Measurements from ENCODE around the gene CPED1.

CPED1 gene

DNA sequence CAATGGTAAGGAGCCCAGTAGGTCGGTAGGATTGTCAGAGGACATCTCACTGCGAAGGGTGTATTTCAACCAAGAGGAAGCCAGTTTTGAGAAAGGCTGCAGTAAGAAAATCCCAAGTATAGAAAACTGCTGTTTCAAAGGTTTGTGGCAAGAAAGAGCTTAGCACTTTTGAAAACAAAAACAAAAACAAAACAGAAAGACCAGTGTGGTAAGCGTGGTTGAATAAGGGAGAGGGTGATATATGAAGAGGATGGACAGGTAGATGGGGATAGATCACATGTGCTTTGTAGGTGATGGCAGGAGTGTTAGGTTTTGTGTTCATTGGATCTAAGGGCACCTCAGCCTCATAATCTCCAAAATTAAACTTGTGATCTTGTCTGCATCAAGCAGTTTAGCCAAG is 198.7 kb downstream of the CPED1 start:
- no peaks in the 10 kb centered on the region for H3K36me3 ChIP-seq (replicated peaks)
- DNase-seq = no peak
- no peak overlapping the region for H3K27ac ChIP-seq
- H3K27me3 ChIP-seq (replicated peaks) = no peaks in the 10 kb centered on the region
- TF ChIP-seq, protein P1, sequence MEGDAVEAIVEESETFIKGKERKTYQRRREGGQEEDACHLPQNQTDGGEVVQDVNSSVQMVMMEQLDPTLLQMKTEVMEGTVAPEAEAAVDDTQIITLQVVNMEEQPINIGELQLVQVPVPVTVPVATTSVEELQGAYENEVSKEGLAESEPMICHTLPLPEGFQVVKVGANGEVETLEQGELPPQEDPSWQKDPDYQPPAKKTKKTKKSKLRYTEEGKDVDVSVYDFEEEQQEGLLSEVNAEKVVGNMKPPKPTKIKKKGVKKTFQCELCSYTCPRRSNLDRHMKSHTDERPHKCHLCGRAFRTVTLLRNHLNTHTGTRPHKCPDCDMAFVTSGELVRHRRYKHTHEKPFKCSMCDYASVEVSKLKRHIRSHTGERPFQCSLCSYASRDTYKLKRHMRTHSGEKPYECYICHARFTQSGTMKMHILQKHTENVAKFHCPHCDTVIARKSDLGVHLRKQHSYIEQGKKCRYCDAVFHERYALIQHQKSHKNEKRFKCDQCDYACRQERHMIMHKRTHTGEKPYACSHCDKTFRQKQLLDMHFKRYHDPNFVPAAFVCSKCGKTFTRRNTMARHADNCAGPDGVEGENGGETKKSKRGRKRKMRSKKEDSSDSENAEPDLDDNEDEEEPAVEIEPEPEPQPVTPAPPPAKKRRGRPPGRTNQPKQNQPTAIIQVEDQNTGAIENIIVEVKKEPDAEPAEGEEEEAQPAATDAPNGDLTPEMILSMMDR (IDR thresholded peaks at IDR 0.05; ENCODE audit: low read depth, low read length, missing control alignments) = no peak
- in situ Hi-C loops (cut with HindIII; ENCODE audit: low pct_ligation_motif_present, low sequenced_read_pairs) = no loop called here
- H3K4me3 ChIP-seq (ENCODE audit: low read depth, low read length) = no peak overlapping the region

DNA sequence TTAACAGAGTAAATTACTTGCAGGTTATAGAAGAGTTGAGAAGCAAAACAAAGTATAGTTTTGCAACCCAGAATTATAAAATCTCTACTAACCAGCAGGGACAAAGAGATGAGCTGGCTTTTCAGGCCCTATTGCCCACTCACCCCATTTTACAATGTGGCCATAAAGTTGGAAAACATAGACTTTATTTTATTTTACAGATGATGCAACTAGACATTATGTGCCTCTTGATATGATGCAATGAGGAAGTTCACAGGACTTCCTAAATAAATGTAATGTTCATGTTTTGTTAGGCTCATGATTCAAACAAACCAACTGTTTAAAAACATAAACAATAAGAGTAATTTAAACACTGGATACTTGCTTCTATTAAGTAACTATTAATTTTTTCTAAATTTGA is 199.2 kb downstream of the CPED1 start:
- H3K27ac ChIP-seq = no peak overlapping the region
- no peaks in the 10 kb centered on the region for H3K36me3 ChIP-seq (replicated peaks)
- H3K27me3 ChIP-seq (replicated peaks) = no peaks in the 10 kb centered on the region
- no peak overlapping the region for H3K4me3 ChIP-seq (ENCODE audit: low read depth, low read length)
- in situ Hi-C loops (cut with HindIII; ENCODE audit: low pct_ligation_motif_present, low sequenced_read_pairs) = no loop called here
- DNase-seq = no peak
- TF ChIP-seq, protein P1 (IDR thresholded peaks at IDR 0.05; ENCODE audit: low read depth, low read length, missing control alignments) = no peak

DNA sequence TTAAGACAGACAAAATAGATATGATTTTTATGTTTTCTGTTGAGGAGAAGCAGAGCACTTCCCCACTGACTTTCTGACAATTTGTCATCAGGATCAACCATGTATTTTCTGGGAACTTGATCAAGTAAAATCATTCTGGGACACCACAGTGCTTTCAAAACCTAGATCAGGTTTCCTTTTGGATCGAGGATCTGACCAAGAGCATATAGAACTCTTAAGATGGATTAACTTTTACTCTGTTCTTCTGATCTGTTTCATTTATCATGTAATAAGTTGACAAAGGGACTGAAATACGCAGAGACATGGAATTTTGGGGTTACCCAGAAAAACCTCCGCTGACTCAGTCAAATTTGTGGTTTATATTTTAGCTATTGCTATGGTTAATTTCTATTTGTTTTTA is 204.3 kb downstream of the CPED1 start:
- H3K4me3 ChIP-seq (ENCODE audit: low read depth, low read length) = no peak overlapping the region
- H3K27me3 ChIP-seq (replicated peaks) = no peaks in the 10 kb centered on the region
- TF ChIP-seq, protein P1 (IDR thresholded peaks at IDR 0.05; ENCODE audit: low read depth, low read length, missing control alignments) = no peak
- no peak overlapping the region for H3K27ac ChIP-seq
- in situ Hi-C loops (cut with HindIII; ENCODE audit: low pct_ligation_motif_present, low sequenced_read_pairs) = no loop called here
- H3K36me3 ChIP-seq (replicated peaks) = no peaks in the 10 kb centered on the region
- DNase-seq = no peak

DNA sequence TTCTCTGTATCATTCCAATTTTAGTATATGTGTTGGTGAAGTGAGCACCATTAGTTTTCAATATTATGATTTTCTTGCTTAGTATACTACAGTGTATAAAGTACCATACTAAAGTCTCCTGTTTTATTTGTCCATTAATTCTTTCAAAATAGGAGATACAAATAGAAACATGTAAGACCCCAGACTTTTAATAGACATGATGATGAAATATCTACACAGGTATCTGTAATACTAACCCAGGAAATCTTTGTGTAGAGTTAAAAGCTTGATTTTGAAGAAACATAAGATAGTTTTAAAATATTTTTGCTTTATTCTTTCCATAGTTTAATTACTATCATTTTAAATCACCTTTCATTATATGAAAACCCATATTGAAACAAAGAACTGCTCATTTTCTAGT is 206.5 kb downstream of the CPED1 start:
- in situ Hi-C loops (cut with HindIII; ENCODE audit: low pct_ligation_motif_present, low sequenced_read_pairs) = no loop called here
- no peak for DNase-seq
- H3K4me3 ChIP-seq (ENCODE audit: low read depth, low read length) = no peak overlapping the region
- H3K27ac ChIP-seq = no peak overlapping the region
- TF ChIP-seq, protein P1 (IDR thresholded peaks at IDR 0.05; ENCODE audit: low read depth, low read length, missing control alignments) = no peak
- H3K36me3 ChIP-seq (replicated peaks) = no peaks in the 10 kb centered on the region
- H3K27me3 ChIP-seq (replicated peaks) = no peaks in the 10 kb centered on the region

DNA sequence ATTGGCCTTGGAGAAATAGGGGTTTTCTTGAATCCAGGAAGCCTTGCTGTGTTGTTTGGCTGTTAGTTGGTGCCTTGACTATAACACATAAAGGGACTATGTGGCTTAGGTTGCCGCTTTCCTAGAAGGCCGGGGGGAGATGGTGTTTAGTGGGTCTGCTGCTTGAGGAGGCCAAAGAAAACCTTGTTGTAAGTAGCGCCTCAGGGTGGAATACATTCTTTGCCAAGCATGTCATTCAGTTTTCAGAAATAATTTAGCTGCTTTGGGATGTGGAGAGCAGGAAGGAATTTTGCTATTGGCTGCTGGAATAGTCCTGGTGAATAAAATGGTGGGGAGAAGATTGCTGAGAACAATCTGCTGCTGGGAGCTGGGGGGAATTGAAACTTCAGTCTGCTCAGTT is 207.4 kb downstream of the CPED1 start:
- Histone ChIP-seq H3K4me3 (ENCODE audit: low read depth, low read length) (no peak overlapping the region), H3K36me3 (replicated peaks) (no peaks in the 10 kb centered on the region), H3K27me3 (replicated peaks) (no peaks in the 10 kb centered on the region), H3K27ac (no peak overlapping the region)
- TF ChIP-seq, protein P1 (IDR thresholded peaks at IDR 0.05; ENCODE audit: low read depth, low read length, missing control alignments) = no peak
- in situ Hi-C loops (cut with HindIII; ENCODE audit: low pct_ligation_motif_present, low sequenced_read_pairs) = no loop called here
- peak; percentile 33 for DNase-seq

DNA sequence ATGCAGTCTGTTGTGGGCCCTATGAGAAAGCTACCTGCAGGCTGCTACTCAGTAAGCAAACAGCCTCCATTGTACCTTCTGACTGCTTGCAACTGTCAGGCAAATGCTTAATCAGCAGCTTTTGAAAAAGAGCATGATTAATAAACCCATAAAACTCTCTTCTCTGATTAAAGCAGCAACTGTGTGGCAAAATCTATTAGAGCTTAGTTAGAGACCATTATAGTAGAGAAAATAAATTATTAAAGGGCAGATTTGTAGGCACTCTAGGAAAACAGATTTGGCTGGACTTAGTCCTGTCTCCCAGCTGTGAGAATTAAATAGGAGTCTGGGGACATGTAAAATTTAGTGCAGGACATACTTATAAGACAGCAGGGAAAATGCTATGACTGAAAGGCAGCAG is 207.8 kb downstream of the CPED1 start:
- Histone ChIP-seq H3K36me3 (replicated peaks) (no peaks in the 10 kb centered on the region), H3K27ac (no peak overlapping the region), H3K27me3 (replicated peaks) (no peaks in the 10 kb centered on the region), H3K4me3 (ENCODE audit: low read depth, low read length) (no peak overlapping the region)
- in situ Hi-C loops (cut with HindIII; ENCODE audit: low pct_ligation_motif_present, low sequenced_read_pairs) = no loop called here
- TF ChIP-seq, protein P1 (IDR thresholded peaks at IDR 0.05; ENCODE audit: low read depth, low read length, missing control alignments) = no peak
- no peak for DNase-seq
